NT2/D1 (cell line): ENCODE measurements around the gene SUOX.

Source experiments
- YY1 ChIP-seq: IDR thresholded peaks from 2 replicates; pipeline ENCODE4 v1.6.1; 2011; ENCODE audit not compliant: insufficient read length, insufficient read depth
- ZNF274 ChIP-seq: IDR thresholded peaks from 2 replicates; pipeline ENCODE4 v1.6.1; 2011; ENCODE audit warnings: mild to moderate bottlenecking, low read depth, low read length

- TF ChIP-seq ZNF274 (no peak), YY1 (no peak)
Measured at GRCh38 chr12:55984861-55985260, 12.2 kb upstream of the SUOX start.
